GM21717 (cell line): ENCODE results near the gene CHMP6.

Experiments used
- ATAC-seq: cut with Tn5 transposase; IDR thresholded peaks from one replicate; pipeline ENCODE4 v1.9.1; 2021; ENCODE audit warnings: mild to moderate bottlenecking, moderate library complexity; ENCODE audit not compliant: unreplicated experiment

The CHMP6 gene

GRCh38 chr17:80992077-80992947 is 671 bp downstream of the CHMP6 start:
- no peak for ATAC-seq

DNA sequence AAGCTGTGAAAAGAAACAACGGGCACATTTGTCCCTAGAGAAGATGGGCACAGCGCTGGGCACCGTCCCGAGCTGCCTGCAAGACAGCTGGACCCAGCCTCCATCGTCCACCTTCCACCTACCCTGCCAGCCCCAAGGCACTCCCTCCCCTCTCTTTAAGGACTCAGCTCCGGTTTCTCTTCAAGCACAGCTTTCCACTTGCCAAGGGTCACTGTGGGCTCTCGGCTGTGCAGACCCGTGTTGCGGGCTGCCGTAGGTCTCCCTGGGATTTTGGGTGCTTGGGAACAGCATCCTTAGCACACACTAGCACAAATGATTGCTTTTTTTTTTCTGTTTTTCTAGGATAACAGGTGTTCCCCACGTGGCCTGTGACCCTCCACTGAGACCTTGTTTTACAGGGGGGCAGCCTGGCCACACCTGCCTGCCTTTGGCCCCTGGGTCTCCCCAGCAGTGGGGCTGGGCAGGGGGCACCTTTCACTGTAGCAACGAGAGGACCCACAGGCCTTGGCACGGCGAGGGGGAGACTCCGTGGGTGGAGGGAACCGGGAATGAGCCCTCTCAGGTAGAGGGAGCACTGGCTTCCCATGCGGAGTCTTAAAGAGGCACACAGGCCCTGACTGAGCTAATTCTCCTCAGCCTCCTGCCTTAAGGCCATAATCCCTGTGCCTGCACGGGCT is 1.4 kb downstream of the CHMP6 start:
- no peak for ATAC-seq

DNA sequence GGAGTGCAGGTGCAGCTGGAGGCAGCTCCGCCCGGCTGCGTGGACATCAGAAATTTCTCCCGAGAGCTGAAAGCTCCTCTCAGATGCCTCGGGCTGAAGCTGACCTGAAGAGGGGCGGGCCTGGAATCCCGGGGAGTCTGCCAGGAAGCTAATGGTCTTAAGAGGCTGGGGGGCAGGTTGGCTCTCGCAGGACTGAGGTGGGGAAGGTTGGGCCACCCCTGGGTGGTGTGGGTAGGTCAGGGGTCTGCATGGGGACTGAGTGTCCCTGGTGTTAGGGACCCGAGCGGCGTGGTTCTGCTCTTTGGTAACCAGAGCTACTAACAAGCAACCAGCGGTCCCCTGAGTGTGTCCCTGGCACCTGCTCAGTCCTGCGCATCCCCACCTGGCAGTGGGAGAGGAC is 3.5 kb downstream of the CHMP6 start:
- no peak for ATAC-seq

DNA sequence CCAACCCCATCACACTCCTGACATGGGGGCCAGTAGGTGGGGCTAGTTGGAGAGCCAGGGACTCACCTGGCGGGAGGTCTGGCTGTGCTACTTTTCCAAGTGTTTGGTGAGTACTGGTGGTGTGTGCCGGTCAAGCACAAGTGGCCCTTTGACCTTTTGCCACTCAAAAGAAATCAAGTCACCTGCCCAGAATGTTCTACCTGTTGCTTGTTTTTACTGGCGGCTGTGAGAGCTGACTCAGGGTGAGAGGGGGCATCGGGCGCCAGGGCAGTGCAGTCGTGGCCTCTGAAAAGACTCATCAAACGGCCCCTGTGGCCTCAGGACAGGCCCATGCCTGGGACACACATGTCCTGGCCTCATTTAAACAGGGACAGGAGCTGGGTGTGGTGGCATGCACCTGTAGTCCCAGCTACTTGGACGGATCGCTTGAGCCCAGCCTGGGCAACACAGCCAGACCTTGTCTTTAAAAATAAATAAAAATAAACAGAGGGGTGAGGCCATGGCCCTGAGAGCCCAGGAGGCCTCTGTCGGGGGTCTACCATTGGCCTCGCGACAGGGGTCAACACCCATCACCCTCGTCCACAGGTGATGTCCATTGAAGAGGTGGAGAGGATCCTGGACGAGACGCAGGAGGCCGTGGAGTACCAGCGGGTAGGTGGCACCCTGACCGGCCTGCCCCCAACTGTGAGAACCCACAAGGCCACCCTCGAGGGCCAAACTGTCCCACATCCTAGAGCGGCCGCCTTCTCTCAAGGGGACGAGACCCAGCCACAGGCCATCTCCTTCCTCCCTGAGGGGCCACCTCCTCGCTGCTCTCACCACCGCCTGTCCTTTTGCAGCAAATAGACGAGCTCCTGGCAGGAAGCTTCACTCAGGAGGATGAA is 5.0 kb downstream of the CHMP6 start:
- no peak for ATAC-seq

GRCh38 chr17:80997424-80998117 is 5.9 kb downstream of the CHMP6 start:
- ATAC-seq: no peak

- ATAC-seq: no peak
These were observed 6.6 kb downstream of the CHMP6 start for GRCh38 chr17:80998118-80998747.

DNA sequence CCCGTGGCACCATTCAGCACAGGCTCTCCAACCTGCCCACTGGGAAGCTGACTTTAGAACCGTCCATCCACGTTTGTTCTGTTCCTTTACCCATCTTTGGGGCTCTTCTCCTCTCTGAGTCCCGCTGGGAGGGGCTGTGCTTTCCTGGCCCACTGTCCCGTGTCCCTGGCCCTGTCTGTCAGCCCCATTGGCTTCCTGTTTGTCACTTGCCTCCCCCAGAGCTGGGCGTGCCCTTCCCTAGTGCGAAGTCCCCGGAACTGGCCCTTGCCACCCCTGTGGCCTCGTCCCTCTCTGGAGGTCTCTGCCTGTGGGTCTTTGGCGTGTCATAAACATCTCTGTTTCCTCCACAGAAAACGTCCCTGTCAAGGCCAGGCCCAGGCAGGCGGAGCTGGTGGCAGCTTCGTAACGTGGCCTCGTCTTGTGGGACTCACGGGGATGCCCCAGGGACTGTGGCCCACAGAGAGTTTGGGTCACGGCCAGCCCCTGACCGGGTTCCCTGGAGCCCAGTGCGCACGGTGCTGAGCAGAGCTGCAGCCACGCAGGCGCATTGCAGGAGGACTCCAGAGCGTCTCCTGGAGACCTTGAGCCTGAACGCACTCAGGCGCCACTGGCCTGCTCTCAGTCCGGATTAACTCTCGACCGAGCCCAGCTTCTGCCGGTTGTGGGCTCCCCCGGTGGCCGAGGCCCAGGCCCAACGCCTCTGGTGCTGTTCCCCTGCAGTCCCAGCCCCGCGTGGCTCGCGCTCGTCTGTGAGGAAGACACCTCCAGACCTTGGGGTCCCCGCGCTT is 7.3 kb downstream of the CHMP6 start:
- ATAC-seq: no peak

DNA sequence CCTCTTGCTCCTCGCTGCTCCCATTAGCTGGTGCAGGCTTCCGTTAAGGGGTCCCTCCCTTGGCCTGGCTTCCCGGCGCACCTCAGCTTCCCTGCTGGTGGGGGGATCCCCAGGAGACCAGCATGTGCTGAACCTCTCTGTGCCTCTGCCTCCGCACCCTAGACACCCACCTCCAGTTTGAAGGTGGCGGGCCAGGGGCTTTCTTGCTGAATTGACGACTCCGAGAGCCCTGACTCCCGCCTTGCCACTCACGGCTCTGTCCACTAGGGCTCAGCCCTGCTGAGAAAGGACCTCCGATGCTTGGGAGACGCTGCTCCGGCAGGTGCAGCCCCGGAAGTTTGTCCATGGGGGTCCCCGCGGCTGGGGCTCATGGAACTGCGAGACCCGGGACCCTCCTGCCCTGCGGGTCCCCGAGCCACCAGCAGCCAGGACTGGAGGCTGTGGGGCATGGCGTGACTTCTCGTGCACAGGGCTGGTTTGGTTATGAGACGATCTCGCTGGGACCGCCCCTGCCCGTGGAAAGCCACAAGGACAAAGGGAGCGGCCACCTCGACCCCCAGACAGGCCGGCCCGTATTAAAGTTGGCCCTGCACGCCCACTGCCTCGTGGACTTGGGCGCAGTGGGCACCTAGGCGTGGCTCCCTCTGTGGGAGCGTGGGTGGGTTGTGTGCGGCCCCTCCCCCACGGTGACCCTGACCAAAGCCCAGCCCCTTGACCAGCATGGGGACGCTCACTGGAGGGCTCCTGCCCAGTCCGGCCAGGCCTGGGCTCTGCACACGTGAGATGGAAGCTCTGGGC is 8.1 kb downstream of the CHMP6 start:
- ATAC-seq: no peak

- no peak for ATAC-seq
These were observed 8.6 kb downstream of the CHMP6 start for GRCh38 chr17:81000334-81000630.

DNA sequence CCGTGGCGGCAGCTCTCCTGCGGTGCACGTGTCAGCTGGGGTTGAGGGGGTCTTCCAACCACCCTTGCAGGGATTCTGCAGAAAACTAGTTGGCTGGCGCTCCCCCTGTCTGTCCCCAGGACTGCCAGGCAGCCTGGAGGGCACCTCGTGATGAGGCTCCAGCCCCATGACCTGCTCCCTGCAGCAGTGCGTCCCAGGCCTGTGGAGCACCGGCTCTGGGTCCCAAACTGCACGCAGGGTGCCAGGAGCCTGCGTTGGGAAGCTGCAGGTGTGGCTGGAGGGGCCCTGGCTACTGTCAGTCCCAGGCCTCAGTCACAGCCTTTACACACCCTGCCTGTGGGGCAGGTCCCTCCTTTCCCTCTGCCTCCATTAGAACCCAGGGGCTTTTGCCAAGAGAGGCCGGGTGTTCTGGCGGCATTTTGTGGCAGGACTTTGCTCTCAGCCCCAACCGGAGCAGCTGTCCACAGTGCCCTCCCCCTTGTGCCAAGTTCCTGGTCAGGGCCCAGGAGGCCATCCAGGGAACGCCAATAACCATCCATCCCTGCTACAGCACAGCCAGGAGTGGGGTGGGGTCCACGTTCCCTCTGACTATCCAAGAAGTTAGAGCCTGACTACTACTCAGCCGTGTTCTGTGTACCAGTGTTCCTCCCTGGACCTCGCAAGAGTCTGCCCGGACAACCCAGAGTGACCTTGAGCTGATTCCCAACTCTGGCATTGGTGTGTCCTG is 9.2 kb downstream of the CHMP6 start:
- no peak for ATAC-seq

GRCh38 chr17:81002013-81002384 is 10.4 kb downstream of the CHMP6 start:
- ATAC-seq: no peak

GRCh38 chr17:81002409-81003361 is 11.0 kb downstream of the CHMP6 start:
- ATAC-seq: no peak

GRCh38 chr17:81003711-81004475 is 12.3 kb downstream of the CHMP6 start:
- no peak for ATAC-seq

DNA sequence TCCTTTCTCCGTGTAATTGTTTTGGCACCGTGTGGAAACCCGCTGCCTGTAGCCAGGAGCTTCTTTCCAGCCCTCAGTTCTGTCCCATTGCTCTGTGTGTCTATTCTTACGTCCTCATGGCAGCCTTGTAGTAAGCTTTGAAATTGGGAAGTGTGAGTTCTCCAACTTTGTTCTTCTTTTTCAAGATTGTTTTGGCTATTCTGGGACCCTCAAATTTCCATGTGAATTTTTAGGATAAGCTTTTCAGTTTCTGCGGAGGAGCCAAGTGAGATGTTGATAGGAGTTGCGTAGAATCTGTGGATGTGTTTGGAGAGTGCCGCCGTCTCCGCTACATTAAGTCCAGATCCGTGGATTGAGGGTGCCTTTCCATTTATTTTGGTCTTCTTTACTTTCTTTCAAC is 15.2 kb downstream of the CHMP6 start:
- ATAC-seq: no peak

- ATAC-seq: no peak
These were observed 16.5 kb downstream of the CHMP6 start for GRCh38 chr17:81008140-81008539.

GRCh38 chr17:81009136-81009535 is 17.5 kb downstream of the CHMP6 start:
- no peak for ATAC-seq
